GM21447 (cell line): ENCODE data around the gene IQSEC3.

Experiments used
- ATAC-seq: cut with Tn5 transposase; IDR thresholded peaks from one replicate; pipeline ENCODE4 v1.9.1; 2021; ENCODE audit not compliant: unreplicated experiment

The IQSEC3 gene

GRCh38 chr12:195951-196350, 129.4 kb downstream of the IQSEC3 start:
- no peak for ATAC-seq

- ATAC-seq: no peak
These were observed 129.9 kb downstream of the IQSEC3 start for GRCh38 chr12:196436-196835.

GRCh38 chr12:197347-197746, 130.8 kb downstream of the IQSEC3 start:
- ATAC-seq: no peak

- no peak for ATAC-seq
These were observed 131.5 kb downstream of the IQSEC3 start for GRCh38 chr12:197911-198695.

- no peak for ATAC-seq
These were observed 132.1 kb downstream of the IQSEC3 start for GRCh38 chr12:198705-199104.

GRCh38 chr12:201361-201760, 134.8 kb downstream of the IQSEC3 start:
- ATAC-seq: no peak

GRCh38 chr12:202081-202731, 135.6 kb downstream of the IQSEC3 start:
- ATAC-seq: no peak

GRCh38 chr12:203074-203461, 136.5 kb downstream of the IQSEC3 start:
- ATAC-seq: no peak

GRCh38 chr12:203462-204260, 137.1 kb downstream of the IQSEC3 start:
- ATAC-seq: no peak

- no peak for ATAC-seq
These were observed 137.7 kb downstream of the IQSEC3 start for GRCh38 chr12:204261-204678.

- ATAC-seq: no peak
These were observed 138.5 kb downstream of the IQSEC3 start for GRCh38 chr12:205026-205425.

GRCh38 chr12:206746-207440, 140.3 kb downstream of the IQSEC3 start:
- ATAC-seq: no peak

- no peak for ATAC-seq
These were observed 141.2 kb downstream of the IQSEC3 start for GRCh38 chr12:207804-208203.

GRCh38 chr12:208813-209212, 142.2 kb downstream of the IQSEC3 start:
- no peak for ATAC-seq

GRCh38 chr12:209246-209645, 142.7 kb downstream of the IQSEC3 start:
- no peak for ATAC-seq

GRCh38 chr12:209851-210250, 143.3 kb downstream of the IQSEC3 start:
- ATAC-seq: no peak

- ATAC-seq: no peak
These were observed 143.9 kb downstream of the IQSEC3 start for GRCh38 chr12:210277-211141.

- ATAC-seq: no peak
These were observed 144.5 kb downstream of the IQSEC3 start for GRCh38 chr12:211142-211465.

GRCh38 chr12:211639-212414, 145.3 kb downstream of the IQSEC3 start:
- ATAC-seq: no peak

- ATAC-seq: no peak
These were observed 145.8 kb downstream of the IQSEC3 start for GRCh38 chr12:212415-212714.
